GM20431 (cell line): ENCODE results near the gene MILR1.
"Not testable (repeated sequence)": the region's sequence is repeated elsewhere in the genome, so short reads cannot be mapped to it uniquely, and the experiment has no call there.

Experiments
- in situ Hi-C: fragments of 300-500 bp; cut with MseI, MboI; formaldehyde crosslinking; loops from one replicate; pipeline ENCODE4 v1.15.0; 2020; ENCODE audit warnings: low sequenced_read_pairs; ENCODE audit not compliant: unreplicated experiment

Gene MILR1

GRCh38 chr17:64466019-64466735 lies 17.3 kb downstream of the MILR1 start:
- in situ Hi-C loops: no loop called here

- in situ Hi-C loops: not testable (repeated sequence)
These were observed 17.9 kb downstream of the MILR1 start for GRCh38 chr17:64466834-64467233.

DNA sequence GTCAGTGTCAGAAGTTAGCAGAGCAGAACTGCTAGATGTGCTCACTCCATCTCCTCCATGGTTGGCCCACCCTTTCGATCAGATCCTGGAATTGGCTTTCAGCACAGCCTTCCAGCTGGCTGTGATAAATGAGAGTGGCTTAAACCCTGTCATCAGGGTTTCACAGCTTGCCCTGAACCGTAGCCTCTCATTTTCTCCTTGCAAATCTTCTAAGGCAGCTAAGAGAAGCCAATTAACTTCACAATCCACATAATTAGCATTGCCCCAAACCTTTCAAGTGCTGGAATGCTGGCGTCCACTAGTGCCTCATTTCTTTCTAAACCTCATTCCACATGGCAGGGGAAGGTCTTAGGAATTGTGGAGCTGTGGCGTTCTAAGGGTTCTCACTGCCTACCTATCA lies 21.7 kb downstream of the MILR1 start:
- in situ Hi-C loops: no loop called here

DNA sequence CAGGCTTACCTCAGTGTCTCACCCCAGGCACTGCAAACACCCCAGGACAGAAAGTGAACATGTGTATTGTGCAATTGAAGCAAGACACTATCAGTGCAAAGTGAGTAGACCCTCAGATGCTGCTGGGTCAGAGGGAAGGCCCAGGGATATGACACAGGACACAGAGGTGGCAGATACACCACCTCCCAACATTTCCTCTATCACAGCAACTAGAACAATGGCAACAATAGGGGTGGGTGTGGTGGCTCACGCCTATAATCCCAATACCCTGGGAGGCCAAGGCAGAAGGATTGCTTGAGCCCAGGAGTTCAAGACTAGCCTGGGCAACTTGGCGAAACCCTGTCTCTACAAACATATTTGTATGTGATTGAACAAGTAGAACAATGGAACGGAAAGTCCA lies 22.5 kb downstream of the MILR1 start:
- in situ Hi-C loops: no loop called here

- in situ Hi-C loops: no loop called here
These were observed 23.6 kb downstream of the MILR1 start for GRCh38 chr17:64472564-64472963.

DNA sequence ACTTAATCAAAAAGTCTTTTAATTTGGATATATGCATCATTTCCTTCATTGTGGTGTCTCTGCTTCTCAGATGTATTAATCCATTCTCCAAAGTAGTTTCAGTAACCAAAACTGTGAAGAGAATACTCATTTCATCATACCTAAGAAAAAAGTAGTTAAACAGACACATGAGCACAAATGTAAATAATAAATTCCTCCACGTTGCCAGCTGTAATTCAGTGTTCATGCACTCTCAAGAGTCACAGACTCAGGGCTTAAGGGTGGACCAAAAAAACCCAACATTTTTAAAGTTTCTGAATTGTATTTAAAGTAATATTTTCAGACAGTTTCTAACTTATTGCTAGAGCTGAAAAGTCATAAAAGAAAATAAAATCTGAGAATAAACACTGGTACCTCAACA lies 28.9 kb downstream of the MILR1 start:
- in situ Hi-C loops: no loop called here

- in situ Hi-C loops: no loop called here
These were observed 32.0 kb downstream of the MILR1 start for GRCh38 chr17:64480951-64481350.

GRCh38 chr17:64484380-64484779 lies 35.5 kb downstream of the MILR1 start:
- in situ Hi-C loops: no loop called here

- in situ Hi-C loops: no loop called here
These were observed 39.4 kb downstream of the MILR1 start for GRCh38 chr17:64488301-64488700.

- in situ Hi-C loops: no loop called here
These were observed 42.3 kb downstream of the MILR1 start for GRCh38 chr17:64491034-64491860.

GRCh38 chr17:64491994-64492393 lies 43.1 kb downstream of the MILR1 start:
- in situ Hi-C loops: no loop called here

DNA sequence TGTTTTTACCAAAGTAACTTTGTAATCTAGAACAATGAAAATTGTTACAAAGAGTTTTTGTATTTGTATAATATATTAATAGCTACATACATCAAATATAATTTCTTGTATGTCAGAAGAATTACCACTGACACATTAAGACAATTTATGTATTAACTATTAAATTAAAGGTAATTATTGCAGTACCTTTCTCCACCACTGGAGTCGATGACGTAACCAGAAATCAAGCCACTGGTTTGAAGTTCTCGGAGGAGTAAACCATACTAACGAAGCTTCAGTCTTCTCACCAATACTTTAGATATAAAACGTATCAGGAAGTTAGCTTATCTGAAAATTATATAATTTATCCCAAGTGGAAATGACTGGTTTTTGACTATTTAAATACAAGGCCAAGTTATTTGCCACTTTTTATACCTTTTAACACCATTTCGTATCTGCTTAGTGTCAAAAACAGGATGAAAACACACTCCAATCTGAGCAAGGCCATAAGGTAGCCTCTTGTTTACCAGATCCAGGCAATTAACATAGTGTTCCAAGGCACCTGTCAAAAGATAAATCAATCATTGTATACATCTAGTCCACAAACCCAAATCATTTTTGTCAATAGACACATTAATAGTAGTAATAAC lies 43.7 kb downstream of the MILR1 start:
- in situ Hi-C loops: no loop called here

DNA sequence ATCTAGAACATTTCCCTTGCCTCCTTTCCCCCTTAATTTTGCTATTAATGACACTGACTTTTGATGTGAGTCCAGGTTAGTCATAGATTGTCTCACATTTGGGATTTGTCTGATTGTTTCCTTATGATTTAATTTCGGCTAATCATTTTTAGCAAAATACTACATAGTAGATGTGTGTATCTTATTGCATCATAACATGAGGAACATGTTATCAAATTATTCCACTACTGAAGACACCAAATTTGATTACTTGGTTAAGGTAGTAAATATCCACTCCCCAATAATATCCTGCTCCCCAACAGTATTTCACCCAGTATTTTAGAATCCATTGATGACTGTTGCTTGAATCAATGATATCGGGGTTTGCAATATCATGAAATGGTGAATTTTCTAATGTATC lies 45.2 kb downstream of the MILR1 start:
- in situ Hi-C loops: no loop called here

GRCh38 chr17:64495300-64495699 lies 46.4 kb downstream of the MILR1 start:
- in situ Hi-C loops: not testable (repeated sequence)

- in situ Hi-C loops: no loop called here
These were observed 47.5 kb downstream of the MILR1 start for GRCh38 chr17:64496348-64496785.

- in situ Hi-C loops: no loop called here
These were observed 48.1 kb downstream of the MILR1 start, which contains the start of gene POLG2 for GRCh38 chr17:64496786-64497564. Gene POLG2 (minus strand): TSS chr17:64497054. CDS start chr17:64496968, 86 bp downstream.

GRCh38 chr17:64497565-64498035 lies 48.7 kb downstream of the MILR1 start:
- in situ Hi-C loops: no loop called here

DNA sequence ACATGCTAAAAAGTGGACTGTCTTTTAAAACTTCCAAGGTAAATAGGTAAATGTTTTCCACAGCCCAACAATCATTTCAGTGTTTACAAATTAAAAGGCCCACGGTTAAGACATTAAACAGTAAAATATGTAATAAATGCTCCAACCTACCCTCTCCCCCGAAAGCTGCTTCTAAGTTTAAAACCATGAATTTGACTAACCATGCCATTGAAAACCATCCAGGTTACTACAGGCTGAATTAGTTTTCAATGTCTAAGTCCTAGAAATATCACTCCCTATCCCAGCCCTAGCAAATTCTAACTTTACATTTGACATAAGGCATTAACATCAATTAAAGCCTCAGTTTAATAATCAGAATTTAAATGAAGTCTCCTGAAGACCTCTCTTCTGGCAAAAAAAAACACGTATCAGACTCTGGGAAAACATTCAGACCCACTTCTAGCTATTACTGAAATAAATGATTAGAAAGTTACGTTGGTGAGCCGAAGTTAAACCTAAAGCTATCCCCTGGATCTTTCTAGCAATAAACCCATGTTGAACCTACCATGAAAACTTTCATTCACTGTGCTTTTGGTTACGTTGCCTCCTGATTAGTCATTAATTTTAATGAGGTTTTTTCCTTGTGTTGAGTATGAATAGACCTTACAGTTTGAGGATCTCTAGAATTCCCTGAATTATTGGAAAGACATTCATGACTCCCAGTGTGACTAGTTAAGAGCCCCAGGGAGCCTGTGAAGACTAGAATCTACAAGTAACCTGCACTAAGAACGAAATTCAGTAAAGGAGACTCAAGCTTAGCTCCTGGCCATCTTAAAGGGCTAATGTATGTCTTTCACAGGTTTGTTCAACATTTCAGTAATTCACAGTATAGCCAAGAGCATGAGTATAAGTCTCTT lies 49.6 kb downstream of the MILR1 start:
- in situ Hi-C loops: no loop called here
